GM10248 (cell line): Measurements from ENCODE around the gene CTNNBIP1.

ENCODE experiments used
- CTCF ChIA-PET: fragments of 300-600 bp; sonication (Branson Sonifier 250); formaldehyde crosslinking; extraction: SDS; loops from one replicate; lab custom pipeline; 2021; ENCODE audit warnings: antibody characterized with exemption; lab: Yijun Ruan, JAX
- POLR2A ChIA-PET: fragments of 350-650 bp; sonication (Branson Sonifier 250); formaldehyde crosslinking; extraction: SDS; loops from one replicate; lab custom pipeline; 2020; ENCODE audit warnings: antibody characterized with exemption; lab: Yijun Ruan, JAX
- DNase-seq: peaks from one replicate; pipeline ENCODE4 v3.0.0; 2012; ENCODE audit errors: extremely low spot score
- TF ChIP-seq, protein P1 (sequence below): IDR thresholded peaks from 2 replicates; pipeline ENCODE4 v1.5.1; 2012; ENCODE audit warnings: mild to moderate bottlenecking, low read depth; ENCODE audit errors: extremely low read depth, missing control alignments, control extremely low read depth

CTNNBIP1 gene

DNA sequence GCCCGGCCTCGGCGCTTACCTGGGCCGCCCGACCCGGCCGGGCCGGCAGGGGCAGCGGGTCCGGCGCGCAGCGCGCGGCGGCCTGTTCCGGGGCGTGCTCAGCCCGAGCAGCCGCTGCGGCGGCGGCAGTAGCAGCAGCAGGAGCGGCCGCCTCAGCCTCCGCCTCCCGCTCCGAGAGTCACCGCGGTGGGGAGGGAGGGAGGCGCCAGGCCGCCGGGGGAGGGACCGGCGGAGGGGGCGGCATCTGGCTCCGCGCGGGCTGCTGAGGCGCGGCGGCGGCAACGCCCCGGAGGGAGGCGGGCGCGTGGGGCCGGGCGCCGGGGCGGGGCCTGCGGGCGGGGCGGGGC lies at the start of gene CTNNBIP1:
CTNNBIP1 (minus strand) TSS at position 194 of the 347 bp plus-strand sequence. CDS start 38,205 bp downstream, outside the sequence.
- DNase-seq = no peak
- POLR2A ChIA-PET = no interaction called here
- CTCF ChIA-PET = interaction anchor here (1.2 kb wide), 2 partner anchors 17 to 41 kb away, joined by 3 to 4 read pairs; no protein-coding TSS in a partner anchor
- TF ChIP-seq, protein P1, sequence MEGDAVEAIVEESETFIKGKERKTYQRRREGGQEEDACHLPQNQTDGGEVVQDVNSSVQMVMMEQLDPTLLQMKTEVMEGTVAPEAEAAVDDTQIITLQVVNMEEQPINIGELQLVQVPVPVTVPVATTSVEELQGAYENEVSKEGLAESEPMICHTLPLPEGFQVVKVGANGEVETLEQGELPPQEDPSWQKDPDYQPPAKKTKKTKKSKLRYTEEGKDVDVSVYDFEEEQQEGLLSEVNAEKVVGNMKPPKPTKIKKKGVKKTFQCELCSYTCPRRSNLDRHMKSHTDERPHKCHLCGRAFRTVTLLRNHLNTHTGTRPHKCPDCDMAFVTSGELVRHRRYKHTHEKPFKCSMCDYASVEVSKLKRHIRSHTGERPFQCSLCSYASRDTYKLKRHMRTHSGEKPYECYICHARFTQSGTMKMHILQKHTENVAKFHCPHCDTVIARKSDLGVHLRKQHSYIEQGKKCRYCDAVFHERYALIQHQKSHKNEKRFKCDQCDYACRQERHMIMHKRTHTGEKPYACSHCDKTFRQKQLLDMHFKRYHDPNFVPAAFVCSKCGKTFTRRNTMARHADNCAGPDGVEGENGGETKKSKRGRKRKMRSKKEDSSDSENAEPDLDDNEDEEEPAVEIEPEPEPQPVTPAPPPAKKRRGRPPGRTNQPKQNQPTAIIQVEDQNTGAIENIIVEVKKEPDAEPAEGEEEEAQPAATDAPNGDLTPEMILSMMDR = no peak

DNA sequence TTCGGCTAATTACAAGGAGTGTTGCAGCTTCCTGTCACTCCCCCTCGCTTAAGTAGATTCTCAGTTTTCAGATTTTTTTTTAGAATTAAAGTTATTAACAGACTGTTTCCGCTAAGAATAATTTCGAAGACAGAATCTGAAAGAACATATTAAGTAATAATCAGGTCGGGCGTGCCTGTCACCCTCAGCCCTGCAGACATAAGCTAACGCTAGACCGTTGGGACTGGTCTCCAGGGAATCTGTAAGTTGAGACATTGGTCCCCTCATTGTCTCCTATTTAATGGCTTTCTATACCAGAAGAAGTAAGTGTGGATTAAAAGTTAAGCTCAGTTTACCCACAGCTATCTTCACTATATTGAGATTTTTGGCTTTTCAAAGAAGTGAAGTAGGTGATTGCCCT lies 47.7 kb upstream of the CTNNBIP1 start:
- ChIA-PET POLR2A (interaction anchor here (0.7 kb wide), 1 partner anchor 14 kb away, joined by 3 read pairs; the partner anchor contains the start of genes LZIC and NMNAT1), CTCF (interaction anchor here (1.2 to 9.1 kb wide), 2 partner anchors 7 to 198 kb away, joined by 3 to 49 read pairs; no protein-coding TSS in a partner anchor)
- no peak for DNase-seq
- TF ChIP-seq, protein P1 = no peak

GRCh38 chr1:9946315-9946714 lies 36.2 kb upstream of the CTNNBIP1 start:
- DNase-seq = no peak
- POLR2A ChIA-PET = interaction anchor here (0.6 kb wide), 1 partner anchor 14 kb away, joined by 7 read pairs; no protein-coding TSS in a partner anchor
- CTCF ChIA-PET = no interaction called here
- TF ChIP-seq, protein P1 = no peak

DNA sequence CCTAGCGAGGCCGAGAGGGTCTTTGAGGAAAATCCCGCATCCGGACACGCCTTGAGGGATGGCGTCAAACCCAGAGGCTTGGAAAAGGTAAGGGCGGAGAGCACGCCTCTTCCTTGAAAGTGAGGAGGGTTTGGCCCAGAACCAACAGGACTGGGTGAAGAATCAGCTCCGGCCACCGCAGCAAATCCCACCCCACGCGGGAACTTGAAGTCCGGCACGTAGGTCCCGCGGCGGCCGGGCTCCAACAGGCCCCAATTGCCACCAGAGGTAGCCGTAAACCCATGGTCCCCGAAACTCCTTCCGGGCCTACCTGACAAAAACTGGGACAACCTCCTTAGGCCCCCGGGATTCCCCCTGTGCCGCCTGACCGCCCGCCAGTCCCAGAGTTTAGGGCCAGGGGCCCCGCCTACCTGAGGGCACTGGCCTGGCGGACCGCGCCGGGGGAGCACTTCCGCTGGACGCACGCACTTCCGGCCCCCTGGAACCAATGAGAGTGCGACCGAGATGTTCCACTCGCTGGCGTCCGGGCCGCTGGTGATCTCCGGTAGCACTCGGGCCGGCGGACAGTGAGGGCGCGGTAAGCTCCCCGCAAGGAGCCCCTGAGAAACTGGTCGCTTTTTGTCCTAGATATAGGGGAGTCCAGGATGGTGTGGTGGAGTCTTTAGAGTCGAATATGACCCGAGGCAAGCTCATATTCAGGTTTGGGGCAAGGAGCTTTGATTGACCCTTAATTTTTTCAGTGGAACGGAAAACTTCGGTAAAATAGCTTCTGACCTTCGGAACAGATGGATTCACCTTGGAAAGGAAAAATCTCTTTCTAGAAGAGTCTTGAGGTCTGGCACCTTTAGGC lies 33.1 kb upstream of the CTNNBIP1 start, which contains the start of the genes LZIC and NMNAT1:
LZIC (minus strand) TSS at position 453 of the 850 bp plus-strand sequence. CDS start 6,772 bp downstream, outside the sequence.
NMNAT1 (plus strand) TSS at position 537 of the 850 bp plus-strand sequence. CDS start 28,599 bp downstream, outside the sequence.
- DNase-seq = peak; percentile 95
- TF ChIP-seq, protein P1 = no peak
- POLR2A ChIA-PET = interaction anchor here (0.6 to 0.9 kb wide), 3 partner anchors 15 to 456 kb away, joined by 3 read pairs; no protein-coding TSS in a partner anchor
- CTCF ChIA-PET = interaction anchor here (0.8 to 2.6 kb wide), 16 partner anchors 8 to 487 kb away, joined by 3 to 17 read pairs (median 4); partner anchors contain the start of gene CENPS

DNA sequence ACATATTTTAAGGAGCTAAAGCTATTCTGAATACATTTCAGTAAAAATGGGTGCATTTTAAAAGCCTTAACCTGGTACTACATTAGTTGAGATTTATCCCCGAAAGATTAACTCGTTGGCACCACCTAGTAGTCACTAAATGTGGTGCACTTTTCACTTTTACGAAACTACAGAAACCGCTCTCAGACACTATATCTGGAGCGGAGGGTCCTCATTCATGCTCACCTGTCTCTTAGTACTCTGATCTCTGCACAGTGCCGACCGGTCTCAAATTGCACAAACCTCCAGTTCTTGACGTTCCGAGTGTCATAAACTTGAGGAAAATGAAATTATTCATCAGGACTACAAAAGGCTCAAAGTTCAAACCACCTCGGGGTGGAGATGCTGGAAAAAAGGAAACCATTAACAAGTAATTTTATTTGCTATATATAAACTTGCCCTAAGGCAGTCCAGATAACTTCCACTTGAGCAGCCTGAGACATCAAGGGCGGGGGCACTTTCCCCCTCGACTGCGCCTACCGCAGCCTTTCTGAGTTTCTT lies 32.4 kb upstream of the CTNNBIP1 start:
- CTCF ChIA-PET = interaction anchor here (0.7 to 2.6 kb wide), 14 partner anchors 9 to 75 kb away, joined by 3 to 17 read pairs (median 5); no protein-coding TSS in a partner anchor

More for the DNA sequence above, 32.4 kb upstream of the CTNNBIP1 start:
- DNase-seq = peak; percentile 66
- POLR2A ChIA-PET = interaction anchor here (0.6 kb wide), 1 partner anchor 101 kb away, joined by 3 read pairs; no protein-coding TSS in a partner anchor
- TF ChIP-seq, protein P1 = peak; percentile 35
